ENCODE measurements around the gene HMGXB3. TPM values are rescaled to one million over a fixed set of nuclear protein-coding genes. Genes with fewer than 3 reads are reported as not detected.

HMGXB3 gene
- polyA plus RNA-seq, 1 donor from 2014 or later = 66.6 TPM

GRCh38 chr5:150001660-150002486 is 1.3 kb downstream of the HMGXB3 start:
- Histone ChIP-seq H3K79me2 (replicated peaks; ENCODE audit: insufficient read depth, low read length) (peaks cover 29% of the 10 kb centered on the region), H3K9me2 (ENCODE audit: insufficient read depth, low read length) (no peaks in the 10 kb centered on the region), H3K36me3 (ENCODE audit: insufficient read depth, low read length) (no peaks in the 10 kb centered on the region), H3K4me2 (ENCODE audit: low read length) (peak overlapping the region; percentile 87), H4K20me1 (ENCODE audit: insufficient read depth) (no peaks in the 10 kb centered on the region), H3K9ac (ENCODE audit: low read length) (peak overlapping the region; percentile 89), H2AFZ (ENCODE audit: low read depth, low read length) (no peak overlapping the region), H3K27ac (ENCODE audit: low read length) (no peak overlapping the region), H3K9me3 (ENCODE audit: low read length) (no peaks in the 10 kb centered on the region), H3F3A (ENCODE audit: insufficient read depth, low read length, poor library complexity, severe bottlenecking) (no peaks in the 10 kb centered on the region), H3K4me3 (ENCODE audit: low read length) (peak overlapping the region; percentile 100), H3K27me3 (ENCODE audit: insufficient read depth, low read depth, low read length) (no peaks in the 10 kb centered on the region)
- TF ChIP-seq RAD21 (conservative IDR thresholded peaks at IDR 0.05) = peak; percentile 38
- no peak for TF ChIP-seq MXI1 (conservative IDR thresholded peaks at IDR 0.05; ENCODE audit: poor library complexity, severe bottlenecking)
- no peak for TF ChIP-seq EP300 (conservative IDR thresholded peaks at IDR 0.05; ENCODE audit: poor library complexity, severe bottlenecking)
- no peak for TF ChIP-seq EZH2 (IDR thresholded peaks at IDR 0.05; ENCODE audit: borderline replicate concordance, insufficient read depth, low read length, poor library complexity, severe bottlenecking)
- no peak for TF ChIP-seq POLR2AphosphoS5 (IDR thresholded peaks at IDR 0.05)
- peak; percentile 36 for TF ChIP-seq SMC3 (conservative IDR thresholded peaks at IDR 0.05; ENCODE audit: poor library complexity)
- no peak for TF ChIP-seq REST (IDR thresholded peaks at IDR 0.05; ENCODE audit: borderline replicate concordance)
- TF ChIP-seq TAF1 (IDR thresholded peaks at IDR 0.05; ENCODE audit: low read depth) = no peak
- TF ChIP-seq, protein P1, sequence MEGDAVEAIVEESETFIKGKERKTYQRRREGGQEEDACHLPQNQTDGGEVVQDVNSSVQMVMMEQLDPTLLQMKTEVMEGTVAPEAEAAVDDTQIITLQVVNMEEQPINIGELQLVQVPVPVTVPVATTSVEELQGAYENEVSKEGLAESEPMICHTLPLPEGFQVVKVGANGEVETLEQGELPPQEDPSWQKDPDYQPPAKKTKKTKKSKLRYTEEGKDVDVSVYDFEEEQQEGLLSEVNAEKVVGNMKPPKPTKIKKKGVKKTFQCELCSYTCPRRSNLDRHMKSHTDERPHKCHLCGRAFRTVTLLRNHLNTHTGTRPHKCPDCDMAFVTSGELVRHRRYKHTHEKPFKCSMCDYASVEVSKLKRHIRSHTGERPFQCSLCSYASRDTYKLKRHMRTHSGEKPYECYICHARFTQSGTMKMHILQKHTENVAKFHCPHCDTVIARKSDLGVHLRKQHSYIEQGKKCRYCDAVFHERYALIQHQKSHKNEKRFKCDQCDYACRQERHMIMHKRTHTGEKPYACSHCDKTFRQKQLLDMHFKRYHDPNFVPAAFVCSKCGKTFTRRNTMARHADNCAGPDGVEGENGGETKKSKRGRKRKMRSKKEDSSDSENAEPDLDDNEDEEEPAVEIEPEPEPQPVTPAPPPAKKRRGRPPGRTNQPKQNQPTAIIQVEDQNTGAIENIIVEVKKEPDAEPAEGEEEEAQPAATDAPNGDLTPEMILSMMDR (IDR thresholded peaks at IDR 0.05; ENCODE audit: poor library complexity, severe bottlenecking) = peak; percentile 62

GRCh38 chr5:150006318-150006717 is 5.8 kb downstream of the HMGXB3 start:
- no peak for TF ChIP-seq POLR2AphosphoS5 (IDR thresholded peaks at IDR 0.05)
- no peak for TF ChIP-seq SMC3 (conservative IDR thresholded peaks at IDR 0.05; ENCODE audit: poor library complexity)
- no peak for TF ChIP-seq RAD21 (conservative IDR thresholded peaks at IDR 0.05)
- no peak for TF ChIP-seq MXI1 (conservative IDR thresholded peaks at IDR 0.05; ENCODE audit: poor library complexity, severe bottlenecking)
- TF ChIP-seq, protein P1 (IDR thresholded peaks at IDR 0.05; ENCODE audit: poor library complexity, severe bottlenecking) = no peak
- no peak for TF ChIP-seq TAF1 (IDR thresholded peaks at IDR 0.05; ENCODE audit: low read depth)
- TF ChIP-seq EP300 (conservative IDR thresholded peaks at IDR 0.05; ENCODE audit: poor library complexity, severe bottlenecking) = no peak
- no peak for TF ChIP-seq REST (IDR thresholded peaks at IDR 0.05; ENCODE audit: borderline replicate concordance)
- no peak for TF ChIP-seq EZH2 (IDR thresholded peaks at IDR 0.05; ENCODE audit: borderline replicate concordance, insufficient read depth, low read length, poor library complexity, severe bottlenecking)
- Histone ChIP-seq H3K27ac (ENCODE audit: low read length) (no peak overlapping the region), H3K4me2 (ENCODE audit: low read length) (no peak overlapping the region), H3K9me2 (ENCODE audit: insufficient read depth, low read length) (no peaks in the 10 kb centered on the region), H3K4me3 (ENCODE audit: low read length) (no peak overlapping the region), H3K9ac (ENCODE audit: low read length) (no peak overlapping the region), H4K20me1 (ENCODE audit: insufficient read depth) (no peaks in the 10 kb centered on the region), H3K9me3 (ENCODE audit: low read length) (no peaks in the 10 kb centered on the region), H2AFZ (ENCODE audit: low read depth, low read length) (no peak overlapping the region), H3K27me3 (ENCODE audit: insufficient read depth, low read depth, low read length) (no peaks in the 10 kb centered on the region), H3F3A (ENCODE audit: insufficient read depth, low read length, poor library complexity, severe bottlenecking) (no peaks in the 10 kb centered on the region), H3K36me3 (ENCODE audit: insufficient read depth, low read length) (peaks cover 7% of the 10 kb centered on the region), H3K79me2 (replicated peaks; ENCODE audit: insufficient read depth, low read length) (peaks cover 26% of the 10 kb centered on the region)
